MM.1S (cell line): Measurements from ENCODE around the gene THRB.

Experiments
- DNase-seq: peaks from one replicate; pipeline ENCODE4 v3.0.0-alpha.2; 2015
- H2AFZ ChIP-seq: fragments of 300-600 bp; sonication (generic); 2 replicates; pipeline ENCODE4 v1.6.0; 2016; ENCODE audit warnings: antibody characterized with exemption, low read length
- H3F3A ChIP-seq: fragments of 300-600 bp; sonication (generic); 2 replicates; pipeline ENCODE4 v1.6.1; 2016; ENCODE audit warnings: mild to moderate bottlenecking, antibody characterized with exemption, low read length, moderate library complexity, mixed read lengths; ENCODE audit not compliant: insufficient read depth
- H3K27ac ChIP-seq: fragments of 300-600 bp; sonication (generic); 2 replicates; pipeline ENCODE4 v1.5.1; 2016; ENCODE audit warnings: mild to moderate bottlenecking, low read length
- H3K27me3 ChIP-seq: fragments of 300-600 bp; sonication (generic); replicated peaks from 2 replicates; pipeline ENCODE4 v1.6.0; 2016; ENCODE audit warnings: low read length; ENCODE audit not compliant: insufficient read depth
- H3K36me3 ChIP-seq: fragments of 300-600 bp; sonication (generic); replicated peaks from 2 replicates; pipeline ENCODE4 v1.6.1; 2016; ENCODE audit warnings: mild to moderate bottlenecking, low read length, mixed read lengths; ENCODE audit not compliant: insufficient read depth
- H3K4me1 ChIP-seq: fragments of 300-600 bp; sonication (generic); 2 replicates; pipeline ENCODE4 v1.6.1; 2016; ENCODE audit warnings: low read length, mixed read lengths
- H3K4me2 ChIP-seq: fragments of 300-600 bp; sonication (generic); 2 replicates; pipeline ENCODE4 v1.6.0; 2016; ENCODE audit warnings: low read depth, low read length
- H3K4me3 ChIP-seq: fragments of 300-600 bp; sonication (generic); 2 replicates; pipeline ENCODE4 v1.5.1; 2016; ENCODE audit warnings: low read length, mixed read lengths
- H3K79me2 ChIP-seq: fragments of 300-600 bp; sonication (generic); 2 replicates; pipeline ENCODE4 v1.6.1; 2016; ENCODE audit warnings: mixed run types, low read length, mixed read lengths
- H3K9ac ChIP-seq: fragments of 300-600 bp; sonication (generic); 2 replicates; pipeline ENCODE4 v1.6.1; 2016; ENCODE audit warnings: low read length, mixed read lengths
- H3K9me2 ChIP-seq: fragments of 300-600 bp; sonication (generic); replicated peaks from 2 replicates; pipeline ENCODE4 v1.6.1; 2016; ENCODE audit warnings: mild to moderate bottlenecking, low read length, mixed read lengths; ENCODE audit not compliant: insufficient read depth
- H3K9me3 ChIP-seq: fragments of 300-600 bp; sonication (generic); replicated peaks from 2 replicates; pipeline ENCODE4 v1.6.1; 2016; ENCODE audit warnings: mild to moderate bottlenecking, low read length, mixed read lengths; ENCODE audit not compliant: insufficient read depth
- H4K20me1 ChIP-seq: fragments of 300-600 bp; sonication (generic); 2 replicates; pipeline ENCODE4 v1.6.1; 2016; ENCODE audit warnings: mild to moderate bottlenecking, low read length, moderate library complexity, mixed read lengths; ENCODE audit not compliant: insufficient read depth
- CTCF ChIP-seq: fragments of 300-600 bp; sonication (generic); IDR thresholded peaks from 2 replicates; pipeline ENCODE4 v1.5.1; 2016; ENCODE audit warnings: antibody characterized with exemption, low read length, mixed read lengths
- EZH2 ChIP-seq: fragments of 300-600 bp; sonication (generic); optimal IDR thresholded peaks from 2 replicates; pipeline ENCODE3; 2017; ENCODE audit warnings: low read depth, mild to moderate bottlenecking, antibody characterized with exemption, low read length, mixed read lengths
- EZH2phosphoT487 ChIP-seq: fragments of 300-600 bp; sonication (generic); IDR thresholded peaks from 2 replicates; pipeline ENCODE4 v1.6.1; 2018; ENCODE audit warnings: antibody characterized with exemption, low read length

Gene THRB

GRCh38 chr3:24472358-24472757 is 22.3 kb downstream of the THRB start:
- no peaks in the 10 kb centered on the region for H3K9me2 ChIP-seq
- no peaks in the 10 kb centered on the region for H3K4me1 ChIP-seq
- H3K4me3 ChIP-seq, result no peak overlapping the region
- H3K27ac ChIP-seq, result no peak overlapping the region
- no peaks in the 10 kb centered on the region for H3F3A ChIP-seq
- H3K4me2 ChIP-seq, result no peak overlapping the region
- no peaks in the 10 kb centered on the region for H3K27me3 ChIP-seq
- no peak overlapping the region for H3K9ac ChIP-seq
- H3K79me2 ChIP-seq, result no peaks in the 10 kb centered on the region
- TF ChIP-seq EZH2phosphoT487 (no peak), CTCF (no peak), EZH2 (no peak)
- DNase-seq, result no peak
- no peaks in the 10 kb centered on the region for H3K9me3 ChIP-seq
- no peaks in the 10 kb centered on the region for H3K36me3 ChIP-seq
- H4K20me1 ChIP-seq, result no peaks in the 10 kb centered on the region
- H2AFZ ChIP-seq, result no peak overlapping the region

GRCh38 chr3:24471486-24471885 is 23.2 kb downstream of the THRB start:
- no peaks in the 10 kb centered on the region for H3K79me2 ChIP-seq

GRCh38 chr3:24470277-24470676 is 24.4 kb downstream of the THRB start:
- no peak overlapping the region for H3K9ac ChIP-seq
- no peaks in the 10 kb centered on the region for H3F3A ChIP-seq
- no peak overlapping the region for H3K4me3 ChIP-seq
- no peaks in the 10 kb centered on the region for H4K20me1 ChIP-seq
- TF ChIP-seq CTCF, result no peak
- no peak for TF ChIP-seq EZH2
- no peak for TF ChIP-seq EZH2phosphoT487
- H3K4me1 ChIP-seq, result no peaks in the 10 kb centered on the region
- no peaks in the 10 kb centered on the region for H3K9me2 ChIP-seq
- no peaks in the 10 kb centered on the region for H3K36me3 ChIP-seq
- H2AFZ ChIP-seq, result no peak overlapping the region
- no peaks in the 10 kb centered on the region for H3K27me3 ChIP-seq
- H3K4me2 ChIP-seq, result no peak overlapping the region
- no peak overlapping the region for H3K27ac ChIP-seq
- no peaks in the 10 kb centered on the region for H3K79me2 ChIP-seq
- H3K9me3 ChIP-seq, result no peaks in the 10 kb centered on the region
- DNase-seq, result no peak

More at GRCh38 chr3:24471486-24471885, 23.2 kb downstream of the THRB start:
- Histone ChIP-seq H3K36me3 (no peaks in the 10 kb centered on the region), H2AFZ (no peak overlapping the region), H3K4me2 (no peak overlapping the region), H3F3A (no peaks in the 10 kb centered on the region), H4K20me1 (no peaks in the 10 kb centered on the region), H3K9ac (no peak overlapping the region), H3K4me3 (no peak overlapping the region), H3K27ac (no peak overlapping the region), H3K9me3 (no peaks in the 10 kb centered on the region), H3K4me1 (no peaks in the 10 kb centered on the region), H3K9me2 (no peaks in the 10 kb centered on the region), H3K27me3 (no peaks in the 10 kb centered on the region)
- TF ChIP-seq EZH2phosphoT487 (no peak), CTCF (no peak), EZH2 (no peak)
- no peak for DNase-seq
